Fibroblast of pulmonary artery (primary cell): Measurements from ENCODE around the gene DFFB.

Source experiments
- DNase-seq: peaks from one replicate; pipeline ENCODE4 v3.0.0-alpha.2; 2010; ENCODE audit warnings: low read depth
- H3K4me3 ChIP-seq: replicated peaks from 2 replicates; pipeline ENCODE4 v1.5.1; 2011; ENCODE audit warnings: low read depth, mild to moderate bottlenecking, control low read depth, low read length, moderate library complexity
- TF ChIP-seq, protein P1 (sequence below): IDR thresholded peaks from 2 replicates; pipeline ENCODE4 v1.5.1; 2011; ENCODE audit warnings: mild to moderate bottlenecking, control low read depth, low read length, inconsistent platforms; ENCODE audit errors: missing control alignments

DFFB gene

DNA sequence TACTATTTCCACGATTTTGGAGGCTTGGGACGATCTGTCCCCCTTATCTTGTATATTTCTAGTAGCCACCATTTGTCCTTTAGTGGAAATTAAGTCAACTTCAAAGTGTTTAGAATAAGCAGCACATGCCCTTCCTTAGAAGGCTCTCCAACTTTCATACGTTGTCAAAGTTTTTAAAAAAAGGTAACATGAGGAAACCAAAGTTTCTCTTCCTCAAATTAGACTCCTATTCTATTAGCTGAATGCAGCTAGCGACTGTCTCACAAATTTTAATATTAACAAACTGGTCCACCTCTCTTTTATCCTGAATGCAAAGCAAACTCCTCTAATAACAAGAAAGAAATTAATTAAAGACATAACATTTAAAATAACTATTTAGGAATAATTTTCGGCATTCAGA, 35.9 kb downstream of the DFFB start:
- TF ChIP-seq, protein P1, sequence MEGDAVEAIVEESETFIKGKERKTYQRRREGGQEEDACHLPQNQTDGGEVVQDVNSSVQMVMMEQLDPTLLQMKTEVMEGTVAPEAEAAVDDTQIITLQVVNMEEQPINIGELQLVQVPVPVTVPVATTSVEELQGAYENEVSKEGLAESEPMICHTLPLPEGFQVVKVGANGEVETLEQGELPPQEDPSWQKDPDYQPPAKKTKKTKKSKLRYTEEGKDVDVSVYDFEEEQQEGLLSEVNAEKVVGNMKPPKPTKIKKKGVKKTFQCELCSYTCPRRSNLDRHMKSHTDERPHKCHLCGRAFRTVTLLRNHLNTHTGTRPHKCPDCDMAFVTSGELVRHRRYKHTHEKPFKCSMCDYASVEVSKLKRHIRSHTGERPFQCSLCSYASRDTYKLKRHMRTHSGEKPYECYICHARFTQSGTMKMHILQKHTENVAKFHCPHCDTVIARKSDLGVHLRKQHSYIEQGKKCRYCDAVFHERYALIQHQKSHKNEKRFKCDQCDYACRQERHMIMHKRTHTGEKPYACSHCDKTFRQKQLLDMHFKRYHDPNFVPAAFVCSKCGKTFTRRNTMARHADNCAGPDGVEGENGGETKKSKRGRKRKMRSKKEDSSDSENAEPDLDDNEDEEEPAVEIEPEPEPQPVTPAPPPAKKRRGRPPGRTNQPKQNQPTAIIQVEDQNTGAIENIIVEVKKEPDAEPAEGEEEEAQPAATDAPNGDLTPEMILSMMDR = no peak
- no peak for DNase-seq

DNA sequence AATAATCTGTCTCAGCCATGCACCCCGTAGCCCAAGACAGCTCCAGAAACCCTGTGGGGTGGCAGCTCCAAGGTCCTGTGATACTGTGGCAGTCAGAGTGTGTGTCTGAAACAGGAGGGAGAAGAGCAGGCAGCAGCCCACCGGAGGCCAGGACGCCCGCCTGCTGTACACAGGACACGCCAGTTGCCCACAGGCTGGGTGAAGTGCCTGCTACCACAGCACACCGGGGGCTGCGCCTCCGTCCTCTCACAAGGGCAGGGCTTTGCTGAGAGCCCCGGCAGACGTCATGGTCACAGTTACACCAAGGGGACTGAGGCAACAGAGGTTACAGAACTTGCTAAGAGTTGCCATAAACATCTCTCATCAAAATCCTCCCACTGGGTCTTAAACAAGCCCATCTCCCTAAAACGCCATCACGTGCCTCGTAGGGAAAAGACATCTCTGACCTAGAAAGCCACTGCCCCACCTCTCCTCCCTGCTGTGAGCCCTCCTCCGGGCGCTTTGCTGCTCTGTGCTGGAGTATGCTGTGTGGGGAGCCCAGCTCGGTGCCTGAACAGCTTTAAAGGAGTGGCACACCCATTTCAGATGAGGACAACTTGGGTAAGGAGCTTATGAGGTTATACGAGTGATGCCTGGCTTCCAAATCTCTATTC, 37.5 kb downstream of the DFFB start:
- no peak overlapping the region for H3K4me3 ChIP-seq
- TF ChIP-seq, protein P1 = no peak
- DNase-seq = no peak

More for the DNA sequence above, 35.9 kb downstream of the DFFB start:
- H3K4me3 ChIP-seq = no peak overlapping the region

GRCh38 chr1:3895279-3895950, 38.1 kb downstream of the DFFB start:
- TF ChIP-seq, protein P1 = no peak
- no peak for DNase-seq
- no peak overlapping the region for H3K4me3 ChIP-seq

DNA sequence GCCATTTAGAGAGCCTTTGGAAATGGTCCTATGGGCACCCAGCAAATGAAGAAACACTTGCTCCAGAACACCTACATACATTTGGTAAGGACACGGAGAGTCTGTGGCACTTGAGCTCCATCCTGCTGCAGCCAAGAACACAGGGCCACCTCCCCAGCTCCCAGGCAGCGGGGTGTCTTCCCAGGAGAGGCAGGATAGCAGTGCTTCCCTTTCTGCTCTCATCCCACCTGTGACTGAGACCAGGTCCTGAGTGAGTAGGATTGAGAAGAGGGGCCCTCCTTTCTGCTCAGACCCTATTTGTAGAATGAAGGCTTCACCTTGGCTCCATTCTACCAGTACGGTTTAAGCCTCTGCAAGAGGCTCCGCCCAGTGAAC, 38.7 kb downstream of the DFFB start:
- TF ChIP-seq, protein P1 = no peak
- no peak overlapping the region for H3K4me3 ChIP-seq
- DNase-seq = no peak

DNA sequence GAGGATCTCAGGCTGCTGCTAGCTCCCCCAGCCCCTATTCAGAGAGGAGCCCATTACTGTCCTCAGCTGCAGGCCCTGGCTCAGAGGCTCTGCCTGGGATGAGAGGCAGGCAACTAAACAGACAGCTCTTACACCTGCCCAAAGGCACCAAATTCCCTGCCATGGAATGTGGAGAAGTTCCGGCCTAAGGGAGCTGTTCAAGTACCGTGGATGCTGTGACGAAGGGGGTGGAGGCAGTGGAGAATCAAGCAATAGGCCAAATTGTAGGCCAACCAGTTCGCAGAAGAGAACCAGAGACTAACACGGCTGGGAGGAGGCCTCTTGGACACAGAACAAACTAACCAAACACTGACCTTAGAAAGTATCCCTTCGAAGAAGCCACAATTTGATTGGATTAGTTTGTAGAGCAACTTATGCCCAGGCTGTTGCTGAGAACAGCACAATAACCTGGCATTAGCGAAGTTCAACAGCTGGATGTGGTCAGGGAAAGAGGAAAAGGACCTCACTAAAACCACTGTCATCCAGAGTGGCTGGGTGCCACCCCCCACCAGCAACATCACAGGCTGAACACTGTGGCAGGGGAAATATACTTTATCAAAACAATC, 39.2 kb downstream of the DFFB start:
- no peak for DNase-seq
- H3K4me3 ChIP-seq = no peak overlapping the region
- TF ChIP-seq, protein P1 = no peak

- DNase-seq = no peak
- TF ChIP-seq, protein P1 = no peak
- H3K4me3 ChIP-seq = no peak overlapping the region
Measured at GRCh38 chr1:3898475-3898735, 41.1 kb downstream of the DFFB start.
